ENCODE results near the gene MYBPHL.

Gene MYBPHL

DNA sequence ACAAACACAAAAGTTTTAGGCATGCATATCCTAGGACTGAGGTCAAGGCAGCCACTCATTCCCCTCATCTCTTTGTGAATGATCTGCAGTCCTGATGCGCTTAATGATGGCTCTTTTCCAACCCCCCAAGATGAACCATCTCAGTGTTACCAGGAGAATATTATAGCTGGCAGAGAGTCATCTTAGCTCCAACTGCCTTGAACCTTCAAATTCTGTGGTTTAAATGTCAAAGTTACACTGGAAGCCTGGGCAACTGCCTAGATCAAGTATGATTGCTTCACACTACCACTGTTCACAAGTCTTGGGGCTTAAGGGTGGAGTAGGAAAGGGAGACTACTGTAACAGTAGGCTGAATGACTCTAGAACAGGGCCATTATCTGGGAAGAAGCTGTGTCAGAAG lies 8.0 kb upstream of the MYBPHL start:
- no peak for TF ChIP-seq ISL1 (CRISPR knock-in tag; IDR thresholded peaks at IDR 0.05)
- no peak for TF ChIP-seq PPARA (CRISPR knock-in tag; IDR thresholded peaks at IDR 0.05; ENCODE audit: borderline replicate concordance)
- no peak for TF ChIP-seq ZFP30 (CRISPR knock-in tag; IDR thresholded peaks at IDR 0.05)
- TF ChIP-seq CSDC2 (CRISPR knock-in tag; IDR thresholded peaks at IDR 0.05), result no peak
- TF ChIP-seq TOX (CRISPR knock-in tag; IDR thresholded peaks at IDR 0.05; ENCODE audit: borderline replicate concordance), result no peak
- TF ChIP-seq ZFP3 (CRISPR knock-in tag; IDR thresholded peaks at IDR 0.05), result no peak
- TF ChIP-seq ZNF565 (CRISPR knock-in tag; conservative IDR thresholded peaks at IDR 0.05; ENCODE audit: low read depth), result no peak
- TF ChIP-seq, protein P1, sequence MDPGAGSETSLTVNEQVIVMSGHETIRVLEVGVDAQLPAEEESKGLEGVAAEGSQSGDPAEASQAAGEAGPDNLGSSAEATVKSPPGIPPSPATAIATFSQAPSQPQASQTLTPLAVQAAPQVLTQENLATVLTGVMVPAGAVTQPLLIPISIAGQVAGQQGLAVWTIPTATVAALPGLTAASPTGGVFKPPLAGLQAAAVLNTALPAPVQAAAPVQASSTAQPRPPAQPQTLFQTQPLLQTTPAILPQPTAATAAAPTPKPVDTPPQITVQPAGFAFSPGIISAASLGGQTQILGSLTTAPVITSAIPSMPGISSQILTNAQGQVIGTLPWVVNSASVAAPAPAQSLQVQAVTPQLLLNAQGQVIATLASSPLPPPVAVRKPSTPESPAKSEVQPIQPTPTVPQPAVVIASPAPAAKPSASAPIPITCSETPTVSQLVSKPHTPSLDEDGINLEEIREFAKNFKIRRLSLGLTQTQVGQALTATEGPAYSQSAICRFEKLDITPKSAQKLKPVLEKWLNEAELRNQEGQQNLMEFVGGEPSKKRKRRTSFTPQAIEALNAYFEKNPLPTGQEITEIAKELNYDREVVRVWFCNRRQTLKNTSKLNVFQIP (CRISPR knock-in tag; IDR thresholded peaks at IDR 0.05; ENCODE audit: borderline replicate concordance, low read depth), result no peak
- TF ChIP-seq, protein P2, sequence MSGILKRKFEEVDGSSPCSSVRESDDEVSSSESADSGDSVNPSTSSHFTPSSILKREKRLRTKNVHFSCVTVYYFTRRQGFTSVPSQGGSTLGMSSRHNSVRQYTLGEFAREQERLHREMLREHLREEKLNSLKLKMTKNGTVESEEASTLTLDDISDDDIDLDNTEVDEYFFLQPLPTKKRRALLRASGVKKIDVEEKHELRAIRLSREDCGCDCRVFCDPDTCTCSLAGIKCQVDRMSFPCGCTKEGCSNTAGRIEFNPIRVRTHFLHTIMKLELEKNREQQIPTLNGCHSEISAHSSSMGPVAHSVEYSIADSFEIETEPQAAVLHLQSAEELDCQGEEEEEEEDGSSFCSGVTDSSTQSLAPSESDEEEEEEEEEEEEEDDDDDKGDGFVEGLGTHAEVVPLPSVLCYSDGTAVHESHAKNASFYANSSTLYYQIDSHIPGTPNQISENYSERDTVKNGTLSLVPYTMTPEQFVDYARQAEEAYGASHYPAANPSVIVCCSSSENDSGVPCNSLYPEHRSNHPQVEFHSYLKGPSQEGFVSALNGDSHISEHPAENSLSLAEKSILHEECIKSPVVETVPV (CRISPR knock-in tag; IDR thresholded peaks at IDR 0.05), result no peak
- TF ChIP-seq ZNF8 (CRISPR knock-in tag; IDR thresholded peaks at IDR 0.05), result no peak
- TF ChIP-seq OSR1 (CRISPR knock-in tag; IDR thresholded peaks at IDR 0.05), result no peak
- no peak for ATAC-seq

DNA sequence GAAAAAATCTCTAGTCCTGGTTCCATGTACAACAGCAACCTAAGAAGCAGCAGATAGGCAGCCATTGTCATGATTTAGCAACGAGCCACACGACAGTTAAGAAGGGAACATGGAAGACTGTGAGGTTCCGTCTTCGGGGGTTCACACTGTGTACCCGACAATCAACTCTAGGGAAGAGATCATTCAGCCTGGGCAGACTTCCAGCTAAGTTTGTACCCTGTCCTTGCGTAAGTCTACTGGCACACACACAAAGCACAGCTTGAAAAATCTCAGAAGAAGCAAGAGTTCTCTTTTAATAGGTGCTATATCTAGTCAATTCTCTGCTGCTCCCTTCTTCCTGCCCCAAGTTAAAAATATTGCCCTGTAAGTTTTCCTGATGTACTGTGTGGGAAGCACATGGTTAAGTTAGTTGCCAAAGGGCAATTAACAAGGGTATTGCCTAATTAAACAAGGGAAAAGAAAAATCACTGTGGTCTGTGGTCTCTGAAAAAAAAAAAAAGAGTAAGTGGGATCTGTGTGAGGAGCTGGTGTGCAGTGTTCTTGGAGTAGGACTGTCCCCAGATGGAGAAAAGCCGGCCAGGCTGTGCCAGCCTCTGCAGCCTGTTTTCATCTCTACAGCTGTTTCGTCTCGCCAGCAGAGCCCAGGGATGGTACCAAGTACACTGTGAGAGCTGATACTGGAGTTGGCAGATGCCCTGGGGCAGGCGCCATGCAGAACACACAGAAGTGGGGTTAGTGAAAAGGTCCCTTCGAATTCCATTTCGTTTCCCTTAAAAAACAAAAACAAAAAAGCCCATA lies 6.4 kb upstream of the MYBPHL start:
- ATAC-seq, result no peak
- TF ChIP-seq ZNF8 (CRISPR knock-in tag; IDR thresholded peaks at IDR 0.05) (no peak), PPARA (CRISPR knock-in tag; IDR thresholded peaks at IDR 0.05; ENCODE audit: borderline replicate concordance) (no peak), RARB (CRISPR knock-in tag; IDR thresholded peaks at IDR 0.05) (no peak), ARNTL (CRISPR knock-in tag; IDR thresholded peaks at IDR 0.05; ENCODE audit: borderline replicate concordance, low read depth) (no peak), TOX (CRISPR knock-in tag; IDR thresholded peaks at IDR 0.05; ENCODE audit: borderline replicate concordance) (no peak), BACH2 (CRISPR knock-in tag; IDR thresholded peaks at IDR 0.05; ENCODE audit: borderline replicate concordance) (no peak), ISL1 (CRISPR knock-in tag; IDR thresholded peaks at IDR 0.05) (no peak), SNAI2 (CRISPR knock-in tag; IDR thresholded peaks at IDR 0.05) (no peak), ZFP3 (CRISPR knock-in tag; IDR thresholded peaks at IDR 0.05) (no peak), ZFP30 (CRISPR knock-in tag; IDR thresholded peaks at IDR 0.05) (no peak), ESRRG (CRISPR knock-in tag; IDR thresholded peaks at IDR 0.05) (no peak), ZNF565 (CRISPR knock-in tag; conservative IDR thresholded peaks at IDR 0.05; ENCODE audit: low read depth) (no peak), OSR1 (CRISPR knock-in tag; IDR thresholded peaks at IDR 0.05) (no peak)
- TF ChIP-seq, protein P3, sequence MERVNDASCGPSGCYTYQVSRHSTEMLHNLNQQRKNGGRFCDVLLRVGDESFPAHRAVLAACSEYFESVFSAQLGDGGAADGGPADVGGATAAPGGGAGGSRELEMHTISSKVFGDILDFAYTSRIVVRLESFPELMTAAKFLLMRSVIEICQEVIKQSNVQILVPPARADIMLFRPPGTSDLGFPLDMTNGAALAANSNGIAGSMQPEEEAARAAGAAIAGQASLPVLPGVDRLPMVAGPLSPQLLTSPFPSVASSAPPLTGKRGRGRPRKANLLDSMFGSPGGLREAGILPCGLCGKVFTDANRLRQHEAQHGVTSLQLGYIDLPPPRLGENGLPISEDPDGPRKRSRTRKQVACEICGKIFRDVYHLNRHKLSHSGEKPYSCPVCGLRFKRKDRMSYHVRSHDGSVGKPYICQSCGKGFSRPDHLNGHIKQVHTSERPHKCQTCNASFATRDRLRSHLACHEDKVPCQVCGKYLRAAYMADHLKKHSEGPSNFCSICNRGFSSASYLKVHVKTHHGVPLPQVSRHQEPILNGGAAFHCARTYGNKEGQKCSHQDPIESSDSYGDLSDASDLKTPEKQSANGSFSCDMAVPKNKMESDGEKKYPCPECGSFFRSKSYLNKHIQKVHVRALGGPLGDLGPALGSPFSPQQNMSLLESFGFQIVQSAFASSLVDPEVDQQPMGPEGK (CRISPR knock-in tag; IDR thresholded peaks at IDR 0.05; ENCODE audit: borderline replicate concordance), result no peak
- TF ChIP-seq, protein P2 (CRISPR knock-in tag; IDR thresholded peaks at IDR 0.05), result no peak
- TF ChIP-seq, protein P4, sequence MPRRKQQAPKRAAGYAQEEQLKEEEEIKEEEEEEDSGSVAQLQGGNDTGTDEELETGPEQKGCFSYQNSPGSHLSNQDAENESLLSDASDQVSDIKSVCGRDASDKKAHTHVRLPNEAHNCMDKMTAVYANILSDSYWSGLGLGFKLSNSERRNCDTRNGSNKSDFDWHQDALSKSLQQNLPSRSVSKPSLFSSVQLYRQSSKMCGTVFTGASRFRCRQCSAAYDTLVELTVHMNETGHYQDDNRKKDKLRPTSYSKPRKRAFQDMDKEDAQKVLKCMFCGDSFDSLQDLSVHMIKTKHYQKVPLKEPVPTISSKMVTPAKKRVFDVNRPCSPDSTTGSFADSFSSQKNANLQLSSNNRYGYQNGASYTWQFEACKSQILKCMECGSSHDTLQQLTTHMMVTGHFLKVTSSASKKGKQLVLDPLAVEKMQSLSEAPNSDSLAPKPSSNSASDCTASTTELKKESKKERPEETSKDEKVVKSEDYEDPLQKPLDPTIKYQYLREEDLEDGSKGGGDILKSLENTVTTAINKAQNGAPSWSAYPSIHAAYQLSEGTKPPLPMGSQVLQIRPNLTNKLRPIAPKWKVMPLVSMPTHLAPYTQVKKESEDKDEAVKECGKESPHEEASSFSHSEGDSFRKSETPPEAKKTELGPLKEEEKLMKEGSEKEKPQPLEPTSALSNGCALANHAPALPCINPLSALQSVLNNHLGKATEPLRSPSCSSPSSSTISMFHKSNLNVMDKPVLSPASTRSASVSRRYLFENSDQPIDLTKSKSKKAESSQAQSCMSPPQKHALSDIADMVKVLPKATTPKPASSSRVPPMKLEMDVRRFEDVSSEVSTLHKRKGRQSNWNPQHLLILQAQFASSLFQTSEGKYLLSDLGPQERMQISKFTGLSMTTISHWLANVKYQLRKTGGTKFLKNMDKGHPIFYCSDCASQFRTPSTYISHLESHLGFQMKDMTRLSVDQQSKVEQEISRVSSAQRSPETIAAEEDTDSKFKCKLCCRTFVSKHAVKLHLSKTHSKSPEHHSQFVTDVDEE (CRISPR knock-in tag; IDR thresholded peaks at IDR 0.05), result no peak

DNA sequence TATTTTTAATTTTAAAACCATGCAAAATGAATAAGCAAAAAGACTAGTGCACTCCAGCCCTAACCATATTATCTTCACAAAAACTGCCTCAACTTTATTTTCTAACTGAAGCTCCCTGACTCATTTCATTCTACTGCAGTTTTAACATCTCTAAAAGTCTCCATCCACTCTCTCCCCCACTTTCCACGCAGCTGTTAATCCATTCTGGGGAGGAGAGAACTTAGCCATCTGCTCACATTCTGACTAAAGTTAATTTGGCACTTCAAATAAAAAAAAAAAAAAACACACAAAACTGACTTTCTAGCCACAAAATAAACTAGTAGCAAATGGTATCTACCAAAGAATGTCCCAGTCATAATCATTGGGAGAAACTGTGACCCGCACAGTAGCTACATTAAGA lies 5.4 kb upstream of the MYBPHL start:
- ATAC-seq, result no peak
- TF ChIP-seq, protein P1 (CRISPR knock-in tag; IDR thresholded peaks at IDR 0.05; ENCODE audit: borderline replicate concordance, low read depth), result no peak
- no peak for TF ChIP-seq ZFP3 (CRISPR knock-in tag; IDR thresholded peaks at IDR 0.05)
- TF ChIP-seq, protein P4 (CRISPR knock-in tag; IDR thresholded peaks at IDR 0.05), result no peak
- TF ChIP-seq ZFP30 (CRISPR knock-in tag; IDR thresholded peaks at IDR 0.05), result no peak
- no peak for TF ChIP-seq OSR1 (CRISPR knock-in tag; IDR thresholded peaks at IDR 0.05)
- no peak for TF ChIP-seq TOX (CRISPR knock-in tag; IDR thresholded peaks at IDR 0.05; ENCODE audit: borderline replicate concordance)
- TF ChIP-seq RARB (CRISPR knock-in tag; IDR thresholded peaks at IDR 0.05), result no peak
- TF ChIP-seq ESRRG (CRISPR knock-in tag; IDR thresholded peaks at IDR 0.05), result no peak
- TF ChIP-seq SNAI2 (CRISPR knock-in tag; IDR thresholded peaks at IDR 0.05), result no peak
- TF ChIP-seq, protein P2 (CRISPR knock-in tag; IDR thresholded peaks at IDR 0.05), result no peak
